ENCODE results near the gene SLC35B2.

DNA sequence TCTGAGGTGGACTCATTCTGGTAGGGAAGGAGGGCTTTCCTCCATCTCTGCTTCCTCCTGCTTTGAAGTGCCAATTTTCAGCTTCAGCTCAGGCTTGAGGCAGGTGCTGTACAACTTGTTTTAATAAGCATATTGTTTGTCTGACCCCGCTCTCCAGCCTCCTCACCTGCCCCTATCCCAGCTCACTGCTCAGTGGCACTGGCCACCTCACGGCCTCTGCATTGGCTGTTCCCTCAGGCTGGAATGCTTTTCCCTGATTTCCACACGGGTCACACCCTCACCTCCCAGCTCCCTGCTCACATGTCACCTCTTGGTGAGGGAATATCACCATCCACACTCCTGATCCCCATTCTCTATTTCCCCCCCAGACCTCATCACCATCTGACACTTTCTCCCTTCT lies 41.5 kb upstream of the SLC35B2 start:
- no peak for TF ChIP-seq POLR2A (IDR thresholded peaks at IDR 0.05)
- TF ChIP-seq, protein P1, sequence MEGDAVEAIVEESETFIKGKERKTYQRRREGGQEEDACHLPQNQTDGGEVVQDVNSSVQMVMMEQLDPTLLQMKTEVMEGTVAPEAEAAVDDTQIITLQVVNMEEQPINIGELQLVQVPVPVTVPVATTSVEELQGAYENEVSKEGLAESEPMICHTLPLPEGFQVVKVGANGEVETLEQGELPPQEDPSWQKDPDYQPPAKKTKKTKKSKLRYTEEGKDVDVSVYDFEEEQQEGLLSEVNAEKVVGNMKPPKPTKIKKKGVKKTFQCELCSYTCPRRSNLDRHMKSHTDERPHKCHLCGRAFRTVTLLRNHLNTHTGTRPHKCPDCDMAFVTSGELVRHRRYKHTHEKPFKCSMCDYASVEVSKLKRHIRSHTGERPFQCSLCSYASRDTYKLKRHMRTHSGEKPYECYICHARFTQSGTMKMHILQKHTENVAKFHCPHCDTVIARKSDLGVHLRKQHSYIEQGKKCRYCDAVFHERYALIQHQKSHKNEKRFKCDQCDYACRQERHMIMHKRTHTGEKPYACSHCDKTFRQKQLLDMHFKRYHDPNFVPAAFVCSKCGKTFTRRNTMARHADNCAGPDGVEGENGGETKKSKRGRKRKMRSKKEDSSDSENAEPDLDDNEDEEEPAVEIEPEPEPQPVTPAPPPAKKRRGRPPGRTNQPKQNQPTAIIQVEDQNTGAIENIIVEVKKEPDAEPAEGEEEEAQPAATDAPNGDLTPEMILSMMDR (IDR thresholded peaks at IDR 0.05) = no peak
